ENCODE data around the gene TTN.

DNA sequence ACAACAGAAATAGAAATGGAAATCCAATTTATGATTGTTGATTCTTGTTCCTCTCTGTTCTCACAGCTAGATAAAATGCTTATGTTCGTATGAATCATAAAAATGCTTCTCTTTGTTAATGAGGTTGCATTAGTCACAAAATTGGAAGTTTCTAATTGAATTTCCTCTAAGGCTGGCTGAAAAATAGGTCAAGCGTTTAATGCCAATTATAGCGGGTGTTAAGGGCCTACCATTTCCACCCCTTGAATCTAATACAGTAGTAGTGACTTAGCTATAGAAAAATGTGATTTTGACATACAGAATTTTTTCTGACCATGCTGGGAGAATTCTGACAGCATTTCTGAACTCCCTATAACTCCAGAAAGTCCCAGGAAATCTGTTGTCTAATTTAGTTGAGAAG lies 107.1 kb downstream of the TTN start:
- TF ChIP-seq, protein P1, sequence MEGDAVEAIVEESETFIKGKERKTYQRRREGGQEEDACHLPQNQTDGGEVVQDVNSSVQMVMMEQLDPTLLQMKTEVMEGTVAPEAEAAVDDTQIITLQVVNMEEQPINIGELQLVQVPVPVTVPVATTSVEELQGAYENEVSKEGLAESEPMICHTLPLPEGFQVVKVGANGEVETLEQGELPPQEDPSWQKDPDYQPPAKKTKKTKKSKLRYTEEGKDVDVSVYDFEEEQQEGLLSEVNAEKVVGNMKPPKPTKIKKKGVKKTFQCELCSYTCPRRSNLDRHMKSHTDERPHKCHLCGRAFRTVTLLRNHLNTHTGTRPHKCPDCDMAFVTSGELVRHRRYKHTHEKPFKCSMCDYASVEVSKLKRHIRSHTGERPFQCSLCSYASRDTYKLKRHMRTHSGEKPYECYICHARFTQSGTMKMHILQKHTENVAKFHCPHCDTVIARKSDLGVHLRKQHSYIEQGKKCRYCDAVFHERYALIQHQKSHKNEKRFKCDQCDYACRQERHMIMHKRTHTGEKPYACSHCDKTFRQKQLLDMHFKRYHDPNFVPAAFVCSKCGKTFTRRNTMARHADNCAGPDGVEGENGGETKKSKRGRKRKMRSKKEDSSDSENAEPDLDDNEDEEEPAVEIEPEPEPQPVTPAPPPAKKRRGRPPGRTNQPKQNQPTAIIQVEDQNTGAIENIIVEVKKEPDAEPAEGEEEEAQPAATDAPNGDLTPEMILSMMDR (IDR thresholded peaks at IDR 0.05): no peak
- no peak for TF ChIP-seq POLR2A (IDR thresholded peaks at IDR 0.05)

Data from esophagus squamous epithelium (tissue), 4 donors.